Liver (tissue), 9 donors: ENCODE data around the gene PODN. TPM values are rescaled to one million over a fixed set of nuclear protein-coding genes. Genes with fewer than 3 reads are reported as not detected.

Experiments
- DNase-seq: peaks from one replicate; pipeline ENCODE4 v3.0.0-alpha.2; 2017; ENCODE audit warnings: low spot score
- H3K27ac ChIP-seq, 2 donors: one replicate each; pipeline ENCODE4 v1.7.0; 2013; ENCODE audit warnings: inconsistent platforms in 2 of 2, low read length in 2 of 2, control low read depth in 1 of 2, low read depth in 1 of 2, mild to moderate bottlenecking in 1 of 2
- H3K27me3 ChIP-seq, 4 donors: one replicate each; pipeline versions ENCODE4 v1.6.1 to v1.7.0; 2013; ENCODE audit warnings: low read length in 3 of 4, inconsistent platforms in 1 of 4, mild to moderate bottlenecking in 1 of 4, moderate library complexity in 1 of 4; ENCODE audit not compliant: control insufficient read depth in 4 of 4, insufficient read depth in 4 of 4
- H3K36me3 ChIP-seq, 4 donors: one replicate each; pipeline versions ENCODE4 v1.6.1 to v1.7.0; 2013; ENCODE audit warnings: low read length in 3 of 4, mild to moderate bottlenecking in 3 of 4, low read depth in 1 of 4, moderate library complexity in 1 of 4; ENCODE audit not compliant: control insufficient read depth in 4 of 4, insufficient read depth in 3 of 4
- H3K4me1 ChIP-seq, 4 donors: one replicate each; pipeline versions ENCODE4 v1.6.1 to v1.7.0; 2013; ENCODE audit warnings: low read length in 3 of 4, mild to moderate bottlenecking in 3 of 4, moderate library complexity in 1 of 4; ENCODE audit not compliant: control insufficient read depth in 4 of 4, insufficient read depth in 4 of 4
- H3K4me3 ChIP-seq, 3 donors: one replicate each; pipeline versions ENCODE4 v1.6.1 to v1.7.0; 2013; ENCODE audit warnings: low read length in 3 of 3, control low read depth in 1 of 3, low read depth in 1 of 3, mild to moderate bottlenecking in 1 of 3
- H3K9ac ChIP-seq, 2 donors: one replicate each; pipeline ENCODE4 v1.7.0; 2013; ENCODE audit warnings: low read length in 2 of 2, mild to moderate bottlenecking in 2 of 2, moderate library complexity in 2 of 2, control low read depth in 1 of 2, low read depth in 1 of 2
- H3K9me3 ChIP-seq, 4 donors: one replicate each; pipeline versions ENCODE4 v1.6.1 to v1.7.0; 2013; ENCODE audit warnings: low read length in 3 of 4; ENCODE audit not compliant: control insufficient read depth in 4 of 4
- EGR1 ChIP-seq, 2 donors: IDR thresholded peaks; 2 replicates each; pipeline ENCODE4 v1.6.1; 2016 to 2018; ENCODE audit warnings: antibody characterized with exemption in 2 of 2, low read depth in 2 of 2
- FOXA1 ChIP-seq: IDR thresholded peaks from 2 replicates; pipeline ENCODE4 v1.6.1; 2016; ENCODE audit warnings: antibody characterized with exemption
- FOXA2 ChIP-seq: IDR thresholded peaks from 2 replicates; pipeline ENCODE4 v1.6.1; 2016; ENCODE audit warnings: antibody characterized with exemption
- GABPA ChIP-seq, 2 donors: IDR thresholded peaks in 1 of 2; conservative IDR thresholded peaks in 1 of 2; 2 replicates each; pipeline ENCODE4 v1.6.1; 2016; ENCODE audit warnings: antibody characterized with exemption in 2 of 2, mild to moderate bottlenecking in 1 of 2, moderate library complexity in 1 of 2
- HNF4A ChIP-seq, 2 donors: conservative IDR thresholded peaks; 2 replicates each; pipeline ENCODE4 v1.6.1; 2016; ENCODE audit warnings: antibody characterized with exemption in 2 of 2, mild to moderate bottlenecking in 2 of 2
- HNF4G ChIP-seq: IDR thresholded peaks from 2 replicates; pipeline ENCODE4 v1.6.1; 2016; ENCODE audit warnings: antibody characterized with exemption
- JUND ChIP-seq, 2 donors: IDR thresholded peaks; 2 replicates each; pipeline ENCODE4 v1.6.1; 2016; ENCODE audit warnings: antibody characterized with exemption in 2 of 2
- NR2F2 ChIP-seq: IDR thresholded peaks from 2 replicates; pipeline ENCODE4 v1.6.1; 2016; ENCODE audit warnings: antibody characterized with exemption
- RAD21 ChIP-seq, 2 donors: IDR thresholded peaks; 2 replicates each; pipeline ENCODE4 v1.6.1; 2016; ENCODE audit warnings: antibody characterized with exemption in 2 of 2, mild to moderate bottlenecking in 2 of 2
- RXRA ChIP-seq, 2 donors: IDR thresholded peaks; 2 replicates each; pipeline ENCODE4 v1.6.1; 2017 to 2018; ENCODE audit warnings: antibody characterized with exemption in 2 of 2, mild to moderate bottlenecking in 1 of 2
- SP1 ChIP-seq: IDR thresholded peaks from 2 replicates; pipeline ENCODE4 v1.6.1; 2018; ENCODE audit warnings: antibody characterized with exemption, mild to moderate bottlenecking
- TAF1 ChIP-seq: conservative IDR thresholded peaks from 2 replicates; pipeline ENCODE4 v1.6.1; 2016; ENCODE audit warnings: antibody characterized with exemption, mild to moderate bottlenecking
- YY1 ChIP-seq: IDR thresholded peaks from 2 replicates; pipeline ENCODE4 v1.6.1; 2016; ENCODE audit warnings: antibody characterized with exemption, mild to moderate bottlenecking
- WGBS: extraction: QIAGEN DNeasy Blood & Tissue Kit; methylation state at CpG from one replicate; pipeline ENCODE4 v1.1.7; 2013; 5-methylcytosine and 5-hydroxymethylcytosine counted together
- polyA plus RNA-seq, 2 donors: library from polyadenylated mRNA; stranded (reverse) in 1 of 2; unstranded in 1 of 2; fragments of 200-250 nt in 1 of 2; fragments of >200 nt in 1 of 2; fragmentation: Nextera tagmentation in 1 of 2; extraction: Ambion mirVana in 1 of 2; gene quantifications; one replicate each; pipeline versions ENCODE4 v1.2.1 to v1.2.3, GENCODE V29; 2013 to 2015
- total RNA-seq, 2 donors: library from RNA; depleted of rRNA; stranded (reverse); fragments of >200 nt; gene quantifications; one replicate each; pipeline ENCODE4 v1.2.3, GENCODE V29; 2014
- TF ChIP-seq, protein P1 (sequence below): fragments of 150-350 bp; IDR thresholded peaks from 2 replicates; pipeline ENCODE4 v1.5.1; 2017; ENCODE audit warnings: improper control_type of control experiment, low read depth, low read length; ENCODE audit not compliant: missing input control
- TF ChIP-seq, protein P2 (sequence below): IDR thresholded peaks from 2 replicates; pipeline ENCODE4 v1.6.1; 2016; ENCODE audit warnings: antibody characterized with exemption
- TF ChIP-seq, protein P3 (sequence below): IDR thresholded peaks from 2 replicates; pipeline ENCODE4 v1.6.1; 2016; ENCODE audit warnings: antibody characterized with exemption
- TF ChIP-seq, protein P4 (sequence below): IDR thresholded peaks from 2 replicates; pipeline ENCODE4 v1.6.1; 2016; ENCODE audit warnings: antibody characterized with exemption, mild to moderate bottlenecking
- TF ChIP-seq, protein P5 (sequence below): IDR thresholded peaks from 2 replicates; pipeline ENCODE4 v1.6.1; 2016; ENCODE audit warnings: antibody characterized with exemption
- donor health status: healthy.
- donor health status: healthy.
- donor health status: healthy.
- donor health status: healthy.
- donor health status: healthy.

The PODN gene
- total and polyA plus RNA-seq, 4 donors: 1.9 to 10.8 (median 6.3) TPM

DNA sequence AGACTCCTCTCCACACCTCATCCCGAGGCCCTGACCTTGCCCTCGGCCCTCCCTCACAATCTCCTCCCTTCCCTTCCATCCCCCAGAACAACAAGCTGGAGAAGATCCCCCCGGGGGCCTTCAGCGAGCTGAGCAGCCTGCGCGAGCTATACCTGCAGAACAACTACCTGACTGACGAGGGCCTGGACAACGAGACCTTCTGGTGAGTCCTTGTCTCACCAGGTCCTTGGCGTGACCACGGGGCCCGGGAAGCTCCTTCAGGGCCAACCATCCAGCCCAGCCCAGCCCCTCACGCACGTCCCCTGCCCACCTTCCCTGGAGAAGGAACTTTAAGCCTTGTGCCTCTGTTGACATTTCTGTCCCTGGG lies 15.6 kb downstream of the PODN start (continued):
- TF ChIP-seq, protein P1, sequence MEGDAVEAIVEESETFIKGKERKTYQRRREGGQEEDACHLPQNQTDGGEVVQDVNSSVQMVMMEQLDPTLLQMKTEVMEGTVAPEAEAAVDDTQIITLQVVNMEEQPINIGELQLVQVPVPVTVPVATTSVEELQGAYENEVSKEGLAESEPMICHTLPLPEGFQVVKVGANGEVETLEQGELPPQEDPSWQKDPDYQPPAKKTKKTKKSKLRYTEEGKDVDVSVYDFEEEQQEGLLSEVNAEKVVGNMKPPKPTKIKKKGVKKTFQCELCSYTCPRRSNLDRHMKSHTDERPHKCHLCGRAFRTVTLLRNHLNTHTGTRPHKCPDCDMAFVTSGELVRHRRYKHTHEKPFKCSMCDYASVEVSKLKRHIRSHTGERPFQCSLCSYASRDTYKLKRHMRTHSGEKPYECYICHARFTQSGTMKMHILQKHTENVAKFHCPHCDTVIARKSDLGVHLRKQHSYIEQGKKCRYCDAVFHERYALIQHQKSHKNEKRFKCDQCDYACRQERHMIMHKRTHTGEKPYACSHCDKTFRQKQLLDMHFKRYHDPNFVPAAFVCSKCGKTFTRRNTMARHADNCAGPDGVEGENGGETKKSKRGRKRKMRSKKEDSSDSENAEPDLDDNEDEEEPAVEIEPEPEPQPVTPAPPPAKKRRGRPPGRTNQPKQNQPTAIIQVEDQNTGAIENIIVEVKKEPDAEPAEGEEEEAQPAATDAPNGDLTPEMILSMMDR: no peak
- no peak for TF ChIP-seq HNF4G
- TF ChIP-seq RXRA (IDR thresholded peaks at IDR 0.05): no peak
- TF ChIP-seq, protein P2, sequence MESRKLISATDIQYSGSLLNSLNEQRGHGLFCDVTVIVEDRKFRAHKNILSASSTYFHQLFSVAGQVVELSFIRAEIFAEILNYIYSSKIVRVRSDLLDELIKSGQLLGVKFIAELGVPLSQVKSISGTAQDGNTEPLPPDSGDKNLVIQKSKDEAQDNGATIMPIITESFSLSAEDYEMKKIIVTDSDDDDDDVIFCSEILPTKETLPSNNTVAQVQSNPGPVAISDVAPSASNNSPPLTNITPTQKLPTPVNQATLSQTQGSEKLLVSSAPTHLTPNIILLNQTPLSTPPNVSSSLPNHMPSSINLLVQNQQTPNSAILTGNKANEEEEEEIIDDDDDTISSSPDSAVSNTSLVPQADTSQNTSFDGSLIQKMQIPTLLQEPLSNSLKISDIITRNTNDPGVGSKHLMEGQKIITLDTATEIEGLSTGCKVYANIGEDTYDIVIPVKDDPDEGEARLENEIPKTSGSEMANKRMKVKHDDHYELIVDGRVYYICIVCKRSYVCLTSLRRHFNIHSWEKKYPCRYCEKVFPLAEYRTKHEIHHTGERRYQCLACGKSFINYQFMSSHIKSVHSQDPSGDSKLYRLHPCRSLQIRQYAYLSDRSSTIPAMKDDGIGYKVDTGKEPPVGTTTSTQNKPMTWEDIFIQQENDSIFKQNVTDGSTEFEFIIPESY: no peak
- no peak for TF ChIP-seq EGR1 (IDR thresholded peaks at IDR 0.05; ENCODE audit: low read depth in 2 of 2)
- TF ChIP-seq TAF1: no peak

DNA sequence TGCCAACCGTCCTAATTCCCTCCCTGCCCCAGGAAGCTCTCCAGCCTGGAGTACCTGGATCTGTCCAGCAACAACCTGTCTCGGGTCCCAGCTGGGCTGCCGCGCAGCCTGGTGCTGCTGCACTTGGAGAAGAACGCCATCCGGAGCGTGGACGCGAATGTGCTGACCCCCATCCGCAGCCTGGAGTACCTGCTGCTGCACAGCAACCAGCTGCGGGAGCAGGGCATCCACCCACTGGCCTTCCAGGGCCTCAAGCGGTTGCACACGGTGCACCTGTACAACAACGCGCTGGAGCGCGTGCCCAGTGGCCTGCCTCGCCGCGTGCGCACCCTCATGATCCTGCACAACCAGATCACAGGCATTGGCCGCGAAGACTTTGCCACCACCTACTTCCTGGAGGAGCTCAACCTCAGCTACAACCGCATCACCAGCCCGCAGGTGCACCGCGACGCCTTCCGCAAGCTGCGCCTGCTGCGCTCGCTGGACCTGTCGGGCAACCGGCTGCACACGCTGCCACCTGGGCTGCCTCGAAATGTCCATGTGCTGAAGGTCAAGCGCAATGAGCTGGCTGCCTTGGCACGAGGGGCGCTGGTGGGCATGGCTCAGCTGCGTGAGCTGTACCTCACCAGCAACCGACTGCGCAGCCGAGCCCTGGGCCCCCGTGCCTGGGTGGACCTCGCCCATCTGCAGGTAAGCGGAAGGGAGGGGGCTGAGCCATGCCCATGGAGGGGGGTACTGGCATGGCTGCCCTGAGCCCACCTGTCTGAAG lies 16.5 kb downstream of the PODN start:
- no peak overlapping the region for H3K9ac ChIP-seq
- TF ChIP-seq FOXA2 (no peak), RXRA (IDR thresholded peaks at IDR 0.05) (no peak), NR2F2 (no peak), FOXA1 (no peak), SP1 (no peak), YY1 (no peak), GABPA (IDR thresholded peaks at IDR 0.05 in 1 of 2, conservative IDR thresholded peaks at IDR 0.05 in 1 of 2) (no peak), HNF4G (no peak), EGR1 (IDR thresholded peaks at IDR 0.05; ENCODE audit: low read depth in 2 of 2) (no peak), RAD21 (IDR thresholded peaks at IDR 0.05) (no peak), TAF1 (no peak), JUND (IDR thresholded peaks at IDR 0.05) (no peak), HNF4A (conservative IDR thresholded peaks at IDR 0.05) (no peak)
- TF ChIP-seq, protein P1: no peak
- TF ChIP-seq, protein P3, sequence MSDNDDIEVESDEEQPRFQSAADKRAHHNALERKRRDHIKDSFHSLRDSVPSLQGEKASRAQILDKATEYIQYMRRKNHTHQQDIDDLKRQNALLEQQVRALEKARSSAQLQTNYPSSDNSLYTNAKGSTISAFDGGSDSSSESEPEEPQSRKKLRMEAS: no peak
- TF ChIP-seq, protein P4, sequence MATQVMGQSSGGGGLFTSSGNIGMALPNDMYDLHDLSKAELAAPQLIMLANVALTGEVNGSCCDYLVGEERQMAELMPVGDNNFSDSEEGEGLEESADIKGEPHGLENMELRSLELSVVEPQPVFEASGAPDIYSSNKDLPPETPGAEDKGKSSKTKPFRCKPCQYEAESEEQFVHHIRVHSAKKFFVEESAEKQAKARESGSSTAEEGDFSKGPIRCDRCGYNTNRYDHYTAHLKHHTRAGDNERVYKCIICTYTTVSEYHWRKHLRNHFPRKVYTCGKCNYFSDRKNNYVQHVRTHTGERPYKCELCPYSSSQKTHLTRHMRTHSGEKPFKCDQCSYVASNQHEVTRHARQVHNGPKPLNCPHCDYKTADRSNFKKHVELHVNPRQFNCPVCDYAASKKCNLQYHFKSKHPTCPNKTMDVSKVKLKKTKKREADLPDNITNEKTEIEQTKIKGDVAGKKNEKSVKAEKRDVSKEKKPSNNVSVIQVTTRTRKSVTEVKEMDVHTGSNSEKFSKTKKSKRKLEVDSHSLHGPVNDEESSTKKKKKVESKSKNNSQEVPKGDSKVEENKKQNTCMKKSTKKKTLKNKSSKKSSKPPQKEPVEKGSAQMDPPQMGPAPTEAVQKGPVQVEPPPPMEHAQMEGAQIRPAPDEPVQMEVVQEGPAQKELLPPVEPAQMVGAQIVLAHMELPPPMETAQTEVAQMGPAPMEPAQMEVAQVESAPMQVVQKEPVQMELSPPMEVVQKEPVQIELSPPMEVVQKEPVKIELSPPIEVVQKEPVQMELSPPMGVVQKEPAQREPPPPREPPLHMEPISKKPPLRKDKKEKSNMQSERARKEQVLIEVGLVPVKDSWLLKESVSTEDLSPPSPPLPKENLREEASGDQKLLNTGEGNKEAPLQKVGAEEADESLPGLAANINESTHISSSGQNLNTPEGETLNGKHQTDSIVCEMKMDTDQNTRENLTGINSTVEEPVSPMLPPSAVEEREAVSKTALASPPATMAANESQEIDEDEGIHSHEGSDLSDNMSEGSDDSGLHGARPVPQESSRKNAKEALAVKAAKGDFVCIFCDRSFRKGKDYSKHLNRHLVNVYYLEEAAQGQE: no peak
- TF ChIP-seq, protein P5, sequence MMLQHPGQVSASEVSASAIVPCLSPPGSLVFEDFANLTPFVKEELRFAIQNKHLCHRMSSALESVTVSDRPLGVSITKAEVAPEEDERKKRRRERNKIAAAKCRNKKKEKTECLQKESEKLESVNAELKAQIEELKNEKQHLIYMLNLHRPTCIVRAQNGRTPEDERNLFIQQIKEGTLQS: no peak
- TF ChIP-seq, protein P2: no peak
- DNase-seq: no peak
- no peaks in the 10 kb centered on the region for H3K4me1 ChIP-seq
- H3K9me3 ChIP-seq: no peaks in the 10 kb centered on the region
- no peaks in the 10 kb centered on the region for H3K27me3 ChIP-seq
- H3K36me3 ChIP-seq: no peaks in the 10 kb centered on the region
- no peak overlapping the region for H3K4me3 ChIP-seq
- WGBS: 97% methylated on average over 46 of the region's 46 CpGs
- no peak overlapping the region for H3K27ac ChIP-seq
